H1 (cell line): ENCODE measurements around the gene TECR. TPM values are rescaled to one million over a fixed set of nuclear protein-coding genes. Genes with fewer than 3 reads are reported as not detected.

Source experiments
- microRNA counts: library from miRNA; unstranded; fragments of <30 nt; microRNA quantifications from one replicate; lab custom pipeline; 2015
- microRNA-seq, 2 experiments: library from miRNA; unstranded; fragments of <30 nt; microRNA quantifications; one replicate each; pipeline versions ENCODE4 to v1.2.0, GENCODE V29; 2016 to 2020; ENCODE audit warnings: borderline microRNAs expressed in 2 of 2, borderline number of aligned reads in 2 of 2, borderline replicate concordance in 1 of 2
- polyA plus RNA-seq, 7 experiments: library from polyadenylated mRNA; depleted of rRNA in 3 of 7; stranded (reverse) in 5 of 7; unstranded in 2 of 7; fragments of >200 nt in 5 of 7; fragments of 200-250 nt in 2 of 7; gene quantifications; 1 replicate in 5 of 7; 2 replicates in 1 of 7; 4 replicates in 1 of 7; pipeline versions ENCODE4 v1.2.1 to v1.2.3, GENCODE V29; 2011 to 2013; ENCODE audit warnings: missing spikeins in 2 of 7, mixed read lengths in 2 of 7
- small RNA-seq: library from polyadenylated mRNA; stranded (forward); fragments of <200 nt; extraction: miRNeasy Mini kit (QIAGEN cat#:217004); gene quantifications from one replicate; pipeline ENCODE3, GENCODE V24; 2013; ENCODE audit not compliant: insufficient read depth
- total RNA-seq: library from RNA; stranded (reverse); fragmentation: NEBNext Ultra II Directional; extraction: Animal tissue kit (Norgen Biotek cat#: 25700); gene quantifications from 2 replicates; pipeline ENCODE4 v1.2.1, GENCODE V29; 2021

Gene TECR
- total and polyA plus RNA-seq, 2 of the 8 experiments (the other 6 are each of a cell fraction or from before 2014, with no cell fraction given): 172 to 405 TPM

MicroRNA genes within 50 kb of the gene (microRNA counts, 767-probe panel; counts per million panel counts)
- 879 counts per million, percentile 95 among the panel's probes with 10 or more counts for microRNA hsa-miR-639 (lab: Ali Mortazavi, UCI)

Small RNA genes lying within 50 kb of the gene (microRNA-seq; reads per million reads assigned to microRNA genes)
- 0 to 0.20 reads per million in 2 experiments for gene MIR639

Small RNA genes lying within 50 kb of the gene (small RNA-seq; reads per million reads assigned to genes)
- gene RN7SL842P: not detected
- gene SNRPGP15: not detected

Other genes with a start within 250 kb of the TECR start
- 3.0 and 3.6 TPM in 2 replicates for gene ADGRE5, start 148.2 kb upstream of the TECR start, total RNA-seq
- 1.6 and 2.3 TPM in 2 replicates for gene ADGRE5, start 148.2 kb upstream of the TECR start, polyA plus RNA-seq (2011; rRNA removed)
- gene DDX39A, start 110.3 kb upstream of the TECR start, total RNA-seq: 124 and 139 TPM in 2 replicates
- gene DDX39A, start 110.3 kb upstream of the TECR start, polyA plus RNA-seq (2011; rRNA removed): 139 and 161 TPM in 2 replicates
- 161 and 162 TPM in 2 replicates for gene PKN1, start 96.3 kb upstream of the TECR start, total RNA-seq
- 65.2 and 109 TPM in 2 replicates for gene PKN1, start 96.3 kb upstream of the TECR start, polyA plus RNA-seq (2011; rRNA removed)
- gene PTGER1, start 54.2 kb upstream of the TECR start, total RNA-seq: 0.38 and 0.41 TPM in 2 replicates
- 0.20 and 0.30 TPM in 2 replicates for gene PTGER1, start 54.2 kb upstream of the TECR start, polyA plus RNA-seq (2011; rRNA removed)
- 65.6 and 68.3 TPM in 2 replicates for gene GIPC1, start 33.5 kb upstream of the TECR start, total RNA-seq
- 72.0 and 100 TPM in 2 replicates for gene GIPC1, start 33.5 kb upstream of the TECR start, polyA plus RNA-seq (2011; rRNA removed)
- gene DNAJB1, start 11.2 kb upstream of the TECR start, total RNA-seq: 62.6 and 62.9 TPM in 2 replicates
- 51.7 and 64.3 TPM in 2 replicates for gene DNAJB1, start 11.2 kb upstream of the TECR start, polyA plus RNA-seq (2011; rRNA removed)
- gene NDUFB7, start 42.5 kb downstream of the TECR start, total RNA-seq: 151 and 161 TPM in 2 replicates
- 740 and 777 TPM in 2 replicates for gene NDUFB7, start 42.5 kb downstream of the TECR start, polyA plus RNA-seq (2011; rRNA removed)
- not detected in 2 replicates for gene CLEC17A, start 53.5 kb downstream of the TECR start, total RNA-seq
- not detected in 2 replicates for gene CLEC17A, start 53.5 kb downstream of the TECR start, polyA plus RNA-seq (2011; rRNA removed)
- not detected in 2 replicates for gene ADGRE3, start 145.2 kb downstream of the TECR start, total RNA-seq
- gene ADGRE3, start 145.2 kb downstream of the TECR start, polyA plus RNA-seq (2011; rRNA removed): not detected in 2 replicates
- 7.3 and 7.5 TPM in 2 replicates for gene ZNF333, start 160.5 kb downstream of the TECR start, total RNA-seq
- gene ZNF333, start 160.5 kb downstream of the TECR start, polyA plus RNA-seq (2011; rRNA removed): 7.9 and 8.4 TPM in 2 replicates
- 3.2 and 4.5 TPM in 2 replicates for gene ADGRE2, start 249.0 kb downstream of the TECR start, total RNA-seq
- gene ADGRE2, start 249.0 kb downstream of the TECR start, polyA plus RNA-seq (2011; rRNA removed): 2.0 and 3.7 TPM in 2 replicates